ENCODE results near the gene P2RX4.
"Not testable (repeated sequence)": the region's sequence is repeated elsewhere in the genome, so short reads cannot be mapped to it uniquely, and the experiment has no call there.

The P2RX4 gene

DNA sequence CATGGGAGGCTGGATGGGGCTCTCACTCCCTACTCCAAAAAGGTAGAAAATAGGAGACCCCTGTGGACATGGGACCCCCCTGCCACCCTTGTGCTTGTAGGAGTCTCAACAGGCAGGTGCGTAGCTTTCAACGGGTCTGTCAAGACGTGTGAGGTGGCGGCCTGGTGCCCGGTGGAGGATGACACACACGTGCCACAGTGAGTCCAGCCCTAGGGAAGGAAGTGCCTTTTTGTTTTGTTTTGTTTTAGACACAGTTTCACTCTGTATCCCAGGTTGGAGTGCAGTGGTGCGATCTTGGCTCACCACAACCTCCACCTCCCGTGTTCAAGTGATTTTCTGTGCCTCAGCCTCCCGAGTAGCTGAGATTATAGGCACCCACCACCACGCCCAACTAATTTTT, 12.9 kb downstream of the P2RX4 start:
- no peak for DNase-seq (ENCODE audit: low spot score)

DNA sequence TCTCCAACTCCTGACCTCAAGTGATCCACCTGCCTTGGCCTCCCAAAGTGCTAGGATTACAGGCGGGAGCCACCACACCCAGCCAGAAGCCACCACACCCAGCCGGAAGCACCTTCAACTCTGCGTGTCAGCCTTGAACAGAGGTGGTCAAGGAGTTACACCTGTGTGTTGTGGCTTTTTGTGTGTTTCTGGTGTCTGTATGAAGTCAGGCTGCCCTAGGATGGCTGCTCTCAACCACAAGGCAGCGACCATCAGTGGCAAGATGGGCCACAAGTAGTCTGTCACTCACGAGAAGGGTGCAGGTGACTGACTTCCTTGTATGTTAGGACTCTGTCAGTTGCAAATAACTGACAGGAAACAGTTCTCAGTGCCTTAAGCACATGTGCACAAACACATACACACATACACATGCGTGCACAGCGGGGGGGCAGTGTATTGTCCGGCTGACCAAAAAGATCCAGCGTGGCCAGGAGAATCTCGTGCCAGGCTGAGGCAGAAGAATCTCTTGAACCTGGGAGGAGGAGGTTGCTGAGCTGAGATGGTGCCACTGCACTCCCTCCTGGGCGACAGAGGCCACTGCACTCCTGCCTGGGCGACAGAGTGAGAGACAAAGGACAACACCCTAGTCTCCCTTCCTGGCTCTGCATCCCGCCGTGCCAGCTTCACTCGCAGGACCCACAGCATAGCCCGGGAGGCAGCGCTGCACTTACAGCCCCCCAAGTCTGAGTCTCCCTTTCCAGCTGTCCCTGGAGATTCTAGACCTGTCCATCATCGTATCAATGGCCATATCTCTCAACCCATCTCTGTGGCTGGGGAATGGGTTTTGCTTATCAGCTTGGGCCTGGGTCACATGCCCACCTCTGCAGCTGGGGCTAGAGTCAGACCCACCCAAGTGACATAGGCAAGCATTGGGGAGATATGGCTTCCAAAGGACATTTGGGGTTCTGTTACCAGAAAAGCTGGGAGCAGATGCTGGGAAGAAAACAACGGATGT, 13.7 kb downstream of the P2RX4 start:
- peak; percentile 55 for DNase-seq (ENCODE audit: low spot score)

DNA sequence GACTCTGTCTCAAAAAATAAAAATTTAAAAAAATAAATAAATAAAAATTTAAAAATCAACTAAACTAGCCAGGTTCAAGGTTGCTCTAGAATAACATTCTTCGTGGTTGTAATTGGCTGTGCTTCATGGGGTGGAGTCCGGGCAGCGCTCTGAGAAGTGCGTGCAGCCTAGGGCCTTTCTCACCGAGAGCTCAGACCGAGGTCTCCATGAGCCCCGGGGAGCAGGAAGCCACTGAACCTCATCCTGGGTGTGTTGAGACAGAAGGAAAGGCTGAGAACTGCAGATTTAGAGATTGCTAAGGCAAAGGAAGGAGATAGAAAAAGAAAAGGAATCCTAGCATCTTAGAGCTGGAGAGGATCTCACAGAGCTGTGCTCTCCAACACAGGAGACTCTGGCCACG, 14.7 kb downstream of the P2RX4 start:
- DNase-seq (ENCODE audit: low spot score): no peak

DNA sequence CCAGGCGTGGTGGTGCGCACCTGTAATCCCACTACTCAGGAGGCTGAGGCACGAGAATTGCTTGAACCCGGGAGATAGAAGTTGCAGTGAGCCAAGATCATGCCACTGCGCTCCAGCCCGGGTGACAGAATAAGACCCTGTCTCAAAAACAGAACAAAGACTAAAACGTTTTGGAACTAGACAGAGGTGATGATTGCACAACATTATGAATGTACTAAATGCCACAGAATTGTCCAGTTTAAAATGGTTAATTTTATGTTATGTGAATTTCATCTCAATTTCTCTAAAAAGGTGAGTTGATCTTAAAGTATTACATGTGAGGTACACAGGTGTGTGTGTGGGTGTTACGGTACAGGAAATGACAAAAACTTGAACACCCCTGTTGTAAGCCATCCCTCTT, 16.5 kb downstream of the P2RX4 start:
- DNase-seq (ENCODE audit: low spot score): no peak

DNA sequence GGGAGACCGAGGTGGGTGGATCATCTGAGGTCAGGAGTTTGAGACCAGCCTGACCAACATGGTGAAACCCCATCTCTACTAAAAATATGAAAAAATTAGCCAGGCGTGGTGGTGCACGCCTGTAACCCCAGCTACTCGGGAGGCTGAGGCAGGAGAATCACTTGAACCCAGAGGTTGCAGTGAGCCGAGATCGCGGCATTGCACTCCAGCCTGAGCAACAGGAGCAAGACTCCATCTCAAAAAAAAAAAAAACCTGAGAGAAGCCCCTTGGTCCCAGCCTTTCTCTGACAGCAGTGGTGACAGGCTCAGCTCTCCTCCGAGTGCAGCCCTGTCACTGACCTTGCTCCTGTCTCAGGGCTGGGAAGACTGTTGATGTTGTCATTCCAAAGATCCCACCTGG, 16.9 kb downstream of the P2RX4 start:
- DNase-seq (ENCODE audit: low spot score): not testable (repeated sequence)

DNA sequence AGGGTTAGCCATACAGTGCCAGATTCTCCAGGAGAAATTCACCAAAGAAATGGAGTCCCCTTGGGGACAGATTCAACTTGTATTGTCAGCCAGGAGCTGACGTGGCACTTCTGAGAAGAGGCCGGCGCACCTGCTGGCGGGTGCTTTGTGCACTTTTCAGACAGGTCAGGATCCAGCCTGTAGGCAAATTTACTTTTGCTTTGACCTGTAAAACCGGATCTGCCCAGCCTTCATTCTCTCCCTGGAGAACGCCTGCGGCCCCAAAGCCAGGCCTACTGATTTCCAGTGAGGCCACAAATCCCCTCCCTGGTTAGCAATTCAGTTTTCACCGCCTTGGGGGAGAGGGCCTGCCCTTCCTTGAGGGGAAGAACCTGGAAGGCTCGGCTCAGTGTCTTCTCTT, 17.4 kb downstream of the P2RX4 start:
- no peak for DNase-seq (ENCODE audit: low spot score)

DNA sequence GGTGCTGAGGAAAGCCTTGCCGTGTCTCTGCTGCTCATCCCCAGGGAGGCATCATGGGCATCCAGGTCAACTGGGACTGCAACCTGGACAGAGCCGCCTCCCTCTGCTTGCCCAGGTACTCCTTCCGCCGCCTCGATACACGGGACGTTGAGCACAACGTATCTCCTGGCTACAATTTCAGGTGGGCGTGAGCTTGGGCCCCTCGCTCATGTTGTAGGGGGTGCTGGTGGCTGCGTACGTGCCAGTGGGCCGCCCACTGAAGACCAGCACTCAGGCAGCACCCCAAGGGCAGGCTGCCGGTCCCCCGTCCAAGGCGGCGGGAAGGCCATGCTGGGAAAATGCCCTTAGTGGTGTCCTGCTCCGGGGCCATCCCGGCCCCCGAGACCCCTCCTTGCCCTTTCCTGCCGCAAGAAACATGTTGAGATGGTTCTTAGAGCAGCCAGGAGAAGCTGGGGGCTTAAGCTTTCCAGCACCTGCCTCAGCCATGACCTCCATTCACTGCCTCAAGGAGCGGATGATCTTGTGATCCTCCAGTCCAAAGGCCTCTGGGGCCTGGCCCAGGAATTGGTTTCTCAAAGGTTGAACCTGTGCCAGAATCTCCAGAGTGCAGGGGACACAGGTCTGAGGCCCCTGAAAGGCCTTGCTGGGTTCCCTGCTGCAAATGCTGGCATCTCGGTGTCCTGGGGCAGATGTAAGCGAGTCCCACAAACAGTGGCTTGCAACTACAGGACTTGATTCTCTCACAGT, 19.2 kb downstream of the P2RX4 start:
- DNase-seq (ENCODE audit: low spot score): no peak

DNA sequence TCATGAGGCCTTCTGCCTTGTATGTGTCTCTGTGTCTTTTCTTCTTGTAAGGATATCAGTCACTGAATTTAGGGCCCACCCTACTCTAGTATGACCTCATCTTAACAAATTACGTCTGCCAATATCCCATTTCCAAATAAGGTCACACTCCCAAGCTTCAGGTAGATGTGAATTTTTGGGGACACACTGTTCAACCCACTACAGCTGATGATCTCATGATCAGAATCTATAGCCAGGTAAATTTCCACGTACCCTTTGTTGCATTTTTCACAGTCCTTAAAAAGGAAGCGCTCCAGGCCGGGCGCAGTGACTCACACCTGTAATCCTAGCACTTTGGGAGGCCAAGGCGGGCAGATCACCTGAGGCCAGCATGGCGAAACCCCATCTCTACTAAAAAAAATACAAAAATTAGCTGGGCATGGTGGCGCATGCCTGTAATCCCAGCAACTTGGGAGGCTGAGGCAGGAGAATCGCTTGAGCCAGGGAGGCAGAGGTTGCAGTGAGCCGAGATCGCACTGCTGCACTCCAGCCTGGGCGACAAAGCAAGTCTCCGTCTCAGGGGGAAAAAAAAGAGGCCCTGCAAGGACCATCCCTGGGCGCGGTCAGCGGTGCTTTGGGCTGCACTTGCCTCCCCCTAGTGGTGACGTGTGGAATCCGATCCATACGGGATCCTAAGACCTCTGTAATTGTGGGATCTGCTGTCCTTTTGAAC, 20.1 kb downstream of the P2RX4 start:
- DNase-seq (ENCODE audit: low spot score): peak; percentile 88

DNA sequence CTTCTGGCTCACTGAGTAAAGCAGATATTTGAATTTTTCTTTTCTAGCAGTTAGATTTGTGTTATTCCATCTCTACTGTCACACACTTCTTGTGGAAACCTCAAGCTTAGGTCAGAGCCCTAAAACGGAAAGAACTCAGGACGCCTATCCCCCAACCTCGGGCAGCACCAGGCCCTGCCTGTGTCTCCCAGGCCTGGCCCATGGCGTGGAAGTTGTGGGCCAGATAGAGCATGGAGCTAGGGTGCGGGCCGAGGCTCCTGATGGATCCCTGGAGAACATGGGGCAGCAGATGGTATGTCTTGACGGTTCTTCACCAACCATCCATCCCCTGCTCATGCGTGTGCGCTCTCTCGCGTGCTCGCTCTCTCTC, 20.6 kb downstream of the P2RX4 start:
- peak; percentile 49 for DNase-seq (ENCODE audit: low spot score)

DNA sequence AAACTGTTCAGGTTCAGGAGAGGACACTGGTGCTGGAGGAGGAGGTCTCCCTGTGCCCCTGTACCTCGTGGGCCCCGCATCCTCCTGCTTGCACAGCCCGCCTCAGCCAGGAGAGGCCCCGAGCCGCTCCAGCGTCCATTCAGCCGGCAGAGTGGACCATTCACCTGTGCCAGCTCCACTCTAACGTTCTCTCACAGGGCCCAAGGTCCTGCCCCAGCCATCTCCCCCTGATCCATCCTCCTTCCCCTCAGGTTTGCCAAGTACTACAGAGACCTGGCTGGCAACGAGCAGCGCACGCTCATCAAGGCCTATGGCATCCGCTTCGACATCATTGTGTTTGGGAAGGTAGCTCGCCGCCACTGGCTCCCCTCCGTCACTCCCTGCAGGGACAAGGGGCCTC, 22.2 kb downstream of the P2RX4 start:
- DNase-seq (ENCODE audit: low spot score): no peak

DNA sequence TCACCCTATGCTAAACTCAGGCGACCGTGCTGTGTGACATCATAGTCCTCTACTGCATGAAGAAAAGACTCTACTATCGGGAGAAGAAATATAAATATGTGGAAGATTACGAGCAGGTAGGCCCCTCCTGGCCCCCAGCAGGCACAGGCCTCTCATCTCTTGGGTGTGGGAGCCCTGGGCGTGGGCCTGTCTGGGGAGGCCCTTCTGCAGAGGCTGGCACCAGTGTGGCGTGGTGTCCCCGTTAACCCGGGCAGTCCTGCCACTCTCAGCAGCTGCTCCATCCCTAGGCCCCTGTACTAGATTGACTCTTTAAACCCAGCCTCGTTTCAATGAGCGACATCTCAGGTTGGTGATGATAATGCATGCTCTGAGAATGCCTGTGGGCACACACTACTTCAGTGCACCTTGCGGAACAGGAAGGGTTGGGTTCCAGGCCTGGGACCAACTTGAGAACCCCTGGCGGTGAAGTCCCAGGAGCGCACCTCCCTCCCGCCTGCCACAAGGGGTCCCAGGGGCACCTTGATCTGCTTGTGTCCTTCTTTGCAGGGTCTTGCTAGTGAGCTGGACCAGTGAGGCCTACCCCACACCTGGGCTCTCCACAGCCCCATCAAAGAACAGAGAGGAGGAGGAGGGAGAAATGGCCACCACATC, 23.2 kb downstream of the P2RX4 start:
- DNase-seq (ENCODE audit: low spot score): no peak

DNA sequence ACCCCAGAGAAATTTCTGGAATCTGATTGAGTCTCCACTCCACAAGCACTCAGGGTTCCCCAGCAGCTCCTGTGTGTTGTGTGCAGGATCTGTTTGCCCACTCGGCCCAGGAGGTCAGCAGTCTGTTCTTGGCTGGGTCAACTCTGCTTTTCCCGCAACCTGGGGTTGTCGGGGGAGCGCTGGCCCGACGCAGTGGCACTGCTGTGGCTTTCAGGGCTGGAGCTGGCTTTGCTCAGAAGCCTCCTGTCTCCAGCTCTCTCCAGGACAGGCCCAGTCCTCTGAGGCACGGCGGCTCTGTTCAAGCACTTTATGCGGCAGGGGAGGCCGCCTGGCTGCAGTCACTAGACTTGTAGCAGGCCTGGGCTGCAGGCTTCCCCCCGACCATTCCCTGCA, 23.7 kb downstream of the P2RX4 start:
- DNase-seq (ENCODE audit: low spot score): no peak

DNA sequence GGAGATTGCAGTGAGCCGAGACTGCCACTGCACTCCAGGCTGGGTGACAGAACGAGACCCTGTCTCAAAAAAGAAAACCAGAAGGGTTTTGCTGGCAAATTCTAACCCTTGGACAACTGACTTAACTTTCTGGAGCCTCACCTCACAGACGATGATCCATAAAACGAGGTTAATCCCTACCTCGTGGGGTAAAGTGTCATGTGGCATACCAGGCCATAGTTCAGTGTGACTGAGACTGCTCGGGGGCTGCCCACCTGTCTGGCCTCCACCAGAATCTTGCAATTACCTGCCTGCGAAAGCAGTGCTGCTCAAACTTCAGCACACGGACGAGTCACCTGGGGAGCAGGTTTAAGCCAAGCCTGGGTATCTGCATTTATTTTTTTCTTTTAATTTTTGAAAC, 26.8 kb downstream of the P2RX4 start:
- no peak for DNase-seq (ENCODE audit: low spot score)

DNA sequence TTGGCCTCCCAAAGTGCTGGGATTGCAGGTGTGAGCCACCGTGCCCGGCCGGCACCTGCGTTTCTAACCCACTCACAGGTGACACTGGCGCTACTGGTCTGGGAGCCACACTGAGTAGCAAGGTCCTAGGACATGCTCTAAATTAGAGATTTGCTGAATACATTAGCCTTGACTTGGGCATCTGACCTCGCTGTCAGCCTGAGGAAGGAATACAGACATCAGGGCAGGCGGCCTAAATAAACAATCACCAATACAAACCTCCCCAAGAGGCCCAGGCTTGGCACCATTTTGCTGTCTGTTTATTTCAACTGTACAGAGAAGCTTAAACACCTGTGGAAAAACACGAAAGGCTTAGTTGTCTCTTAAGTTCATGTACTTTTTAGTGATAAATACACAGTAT, 27.5 kb downstream of the P2RX4 start:
- DNase-seq (ENCODE audit: low spot score): no peak

DNA sequence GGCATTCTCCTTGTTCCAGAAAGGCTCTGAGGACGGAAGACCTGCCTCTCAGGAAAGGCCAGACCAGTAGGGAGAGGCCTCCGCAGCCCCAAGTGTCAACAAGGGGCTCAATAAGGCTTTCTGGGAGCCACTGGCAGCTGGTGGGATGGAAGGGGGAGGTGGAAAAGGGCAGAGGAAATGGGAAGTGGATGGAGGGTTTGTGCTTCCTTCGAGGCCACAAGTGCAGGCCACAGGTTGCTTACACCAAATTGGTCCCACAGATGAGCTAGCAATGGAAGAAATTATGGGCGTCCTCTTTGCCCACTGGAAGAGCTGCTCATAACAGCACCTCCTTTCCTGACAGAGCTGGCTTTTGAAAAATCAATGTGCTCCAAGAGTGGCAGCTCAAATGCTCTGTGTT, 28.2 kb downstream of the P2RX4 start:
- no peak for DNase-seq (ENCODE audit: low spot score)

DNA sequence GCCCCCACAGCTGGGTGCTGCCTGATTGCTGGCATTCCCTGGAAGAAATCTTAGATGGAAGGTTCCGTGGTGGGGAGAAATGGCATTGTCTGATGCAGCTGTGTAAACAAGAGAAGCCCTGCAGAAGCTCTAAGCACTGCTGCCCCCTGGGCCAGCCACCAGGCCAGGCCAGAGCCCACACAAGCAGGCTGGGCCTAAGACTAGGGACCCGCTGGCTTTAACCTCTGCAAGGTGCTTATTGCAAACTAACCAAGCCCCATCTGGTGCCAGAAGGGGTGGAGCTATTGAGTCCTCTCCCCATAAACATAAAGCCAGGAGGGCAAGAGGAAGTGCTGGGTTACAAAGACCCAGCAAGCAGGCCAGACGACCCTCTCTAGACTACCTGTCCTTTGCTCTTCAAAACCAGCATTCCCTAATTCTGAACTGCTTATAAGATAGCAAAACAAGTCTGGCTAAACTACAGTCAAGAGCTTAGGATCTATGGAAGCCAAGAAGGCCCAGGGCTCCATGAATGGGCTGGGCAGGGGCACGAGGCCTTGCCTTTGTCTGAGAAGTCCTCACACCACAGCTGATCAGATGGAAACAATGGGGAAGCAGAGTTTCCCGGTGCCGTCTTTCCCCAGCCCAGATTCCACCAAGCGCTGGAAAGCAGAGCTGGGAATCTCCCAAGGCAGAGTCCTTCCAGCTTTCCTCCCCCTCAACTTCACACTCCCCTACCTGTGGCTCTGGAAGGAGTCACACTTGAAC, 28.8 kb downstream of the P2RX4 start:
- no peak for DNase-seq (ENCODE audit: low spot score)

DNA sequence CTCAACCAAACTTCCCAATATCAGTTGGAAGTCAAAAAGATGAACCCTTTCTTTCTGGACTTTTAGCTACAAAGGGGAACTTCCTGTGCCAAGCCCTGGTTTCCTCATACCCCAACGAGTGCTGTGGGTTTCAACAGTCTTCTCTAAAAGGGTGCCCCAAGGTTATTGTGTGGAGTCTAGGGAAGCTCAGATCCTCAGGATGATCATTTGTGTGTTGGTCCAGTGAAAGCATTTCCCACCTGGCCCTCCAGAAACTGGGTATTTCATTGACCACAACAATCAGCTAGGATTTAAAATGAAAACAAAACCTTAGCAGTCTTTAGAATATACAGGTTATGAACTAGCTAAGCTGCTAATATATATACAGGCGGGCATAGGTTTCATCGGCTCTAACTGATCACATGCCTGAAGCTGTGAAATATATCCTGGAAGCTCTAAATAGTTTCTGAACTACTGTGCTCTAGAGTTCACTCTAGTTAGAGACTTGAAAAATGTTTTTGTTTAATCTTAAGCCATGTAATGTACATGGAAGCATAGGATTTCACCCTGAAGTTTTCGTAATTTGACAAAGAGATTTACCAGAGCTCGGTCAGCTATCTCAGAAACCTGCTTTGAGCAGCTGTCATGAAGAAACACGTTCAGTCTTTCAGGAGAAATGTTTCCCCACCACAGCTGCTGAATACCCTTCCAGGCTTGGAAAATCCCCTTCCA, 29.6 kb downstream of the P2RX4 start:
- no peak for DNase-seq (ENCODE audit: low spot score)

DNA sequence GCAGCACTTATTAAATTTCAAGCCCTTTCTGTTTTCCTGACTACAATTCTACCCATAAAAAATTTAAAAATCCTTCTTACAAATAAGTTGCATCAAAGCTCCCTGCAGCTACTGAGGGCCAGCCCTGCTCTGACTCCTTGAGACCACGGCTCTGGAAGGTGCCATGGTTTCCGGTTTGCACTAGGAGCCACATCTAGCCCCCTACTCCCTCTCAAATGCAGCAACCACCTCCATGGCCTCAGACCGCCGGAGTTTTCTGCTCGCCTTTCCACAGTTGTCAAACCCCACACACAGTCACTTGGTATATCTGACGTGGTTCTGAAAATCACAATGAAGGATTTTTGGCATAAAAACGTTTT, 30.1 kb downstream of the P2RX4 start:
- no peak for DNase-seq (ENCODE audit: low spot score)

DNA sequence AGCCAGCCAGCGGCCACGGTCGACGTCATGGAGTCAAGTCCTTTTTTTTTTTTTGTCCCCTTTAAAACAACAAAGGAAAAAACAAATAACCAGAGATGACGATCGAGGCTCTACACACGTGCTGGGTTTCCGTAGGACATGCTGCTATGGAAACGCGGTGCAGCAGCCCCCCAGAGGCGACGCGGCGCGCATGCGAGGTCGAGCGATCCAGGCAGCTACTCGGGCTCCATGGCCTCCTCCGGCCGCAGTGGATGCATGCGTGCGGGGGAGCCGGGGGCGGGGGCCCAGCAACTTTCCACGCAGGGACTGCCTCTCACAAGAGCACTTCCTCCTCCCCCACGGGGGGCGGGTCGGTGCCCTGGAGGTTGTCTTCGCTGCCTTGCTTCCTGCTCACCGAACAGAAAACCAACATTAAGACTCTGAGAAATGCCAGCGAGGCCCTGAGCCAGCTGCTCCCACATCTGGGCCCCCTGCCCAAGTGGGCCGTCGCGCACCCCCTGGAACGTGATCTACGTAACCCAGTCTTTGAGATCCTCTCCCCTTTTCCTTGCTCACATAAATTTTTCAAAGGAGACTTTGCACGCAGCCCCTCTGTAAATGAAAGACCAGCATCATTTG, 30.7 kb downstream of the P2RX4 start:
- DNase-seq (ENCODE audit: low spot score): no peak

DNA sequence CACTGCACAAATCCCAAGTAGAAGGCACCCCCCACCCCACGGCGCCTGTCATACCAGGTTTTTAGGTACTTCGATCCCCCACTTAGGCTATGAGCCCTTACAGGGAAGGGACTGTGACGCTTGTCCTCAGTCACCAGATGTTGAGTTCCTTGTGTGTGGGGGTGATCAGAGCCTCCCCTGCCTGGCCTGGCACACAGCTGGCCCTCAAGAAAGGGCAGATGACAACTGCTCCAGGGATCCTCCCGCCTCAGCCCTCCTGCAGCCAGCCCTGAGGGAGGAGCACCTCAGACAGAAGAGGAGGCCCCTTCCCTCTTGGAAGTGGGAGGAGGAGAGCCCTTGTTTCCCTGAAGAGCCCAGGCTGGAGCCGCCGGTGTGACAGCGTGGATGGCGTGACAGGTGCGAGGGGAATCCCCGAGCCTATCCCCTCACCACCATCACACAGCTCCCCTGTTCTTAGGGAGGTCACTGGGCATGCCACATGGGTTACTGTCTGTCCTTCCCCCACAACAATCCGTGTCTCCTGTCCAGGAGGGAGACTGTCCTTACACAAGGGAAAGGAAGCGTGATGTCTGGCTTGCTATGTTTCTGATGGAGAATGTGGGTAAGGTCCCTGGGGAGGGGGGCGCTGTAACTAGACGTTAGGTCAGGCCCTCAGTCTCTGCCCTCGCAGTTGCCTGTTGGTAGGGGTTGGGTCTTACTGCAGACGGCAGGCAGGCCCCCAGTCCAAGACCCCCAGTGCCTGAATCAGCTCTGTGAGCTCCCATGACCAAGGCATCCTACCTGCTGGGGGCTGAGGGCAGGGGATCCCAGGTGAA, 31.4 kb downstream of the P2RX4 start:
- no peak for DNase-seq (ENCODE audit: low spot score)
